GM13976 (cell line): Measurements from ENCODE around the gene TIAM1.

Experiments
- DNase-seq: peaks from one replicate; pipeline ENCODE4 v3.0.0; 2012; ENCODE audit warnings: low spot score
- CTCF ChIP-seq: IDR thresholded peaks from 2 replicates; pipeline ENCODE4 v1.5.1; 2012; ENCODE audit warnings: borderline replicate concordance, mild to moderate bottlenecking; ENCODE audit not compliant: insufficient read depth; ENCODE audit errors: extremely low read depth, missing control alignments, control extremely low read depth
- in situ Hi-C: fragments of 300-500 bp; cut with MboI; formaldehyde crosslinking; loops from one replicate; pipeline ENCODE4 v1.12.0; 2022; ENCODE audit warnings: low sequenced_read_pairs, mixed read lengths, inconsistent platforms; ENCODE audit not compliant: unreplicated experiment

Gene TIAM1

GRCh38 chr21:31257265-31257664 lies 86.8 kb downstream of the TIAM1 start:
- no peak for TF ChIP-seq CTCF
- DNase-seq, result no peak
- in situ Hi-C loops, result no loop called here

- in situ Hi-C loops, result no loop called here
These were observed 88.2 kb downstream of the TIAM1 start for GRCh38 chr21:31255896-31256295.

GRCh38 chr21:31255036-31255435 lies 89.0 kb downstream of the TIAM1 start:
- TF ChIP-seq CTCF, result no peak
- DNase-seq, result no peak
- in situ Hi-C loops, result no loop called here

More at GRCh38 chr21:31255896-31256295, 88.2 kb downstream of the TIAM1 start:
- DNase-seq, result no peak
- no peak for TF ChIP-seq CTCF

GRCh38 chr21:31254131-31254530 lies 89.9 kb downstream of the TIAM1 start:
- no peak for TF ChIP-seq CTCF
- in situ Hi-C loops, result no loop called here
- DNase-seq, result no peak

GRCh38 chr21:31253684-31254083 lies 90.4 kb downstream of the TIAM1 start:
- TF ChIP-seq CTCF, result no peak
- in situ Hi-C loops, result no loop called here
- DNase-seq, result no peak

GRCh38 chr21:31252611-31253010 lies 91.5 kb downstream of the TIAM1 start:
- no peak for TF ChIP-seq CTCF
- in situ Hi-C loops, result no loop called here
- DNase-seq, result no peak

GRCh38 chr21:31252091-31252490 lies 92.0 kb downstream of the TIAM1 start:
- no peak for TF ChIP-seq CTCF
- in situ Hi-C loops, result no loop called here

More at GRCh38 chr21:31252091-31252490, 92.0 kb downstream of the TIAM1 start:
- no peak for DNase-seq
